ENCODE measurements around the gene GATAD2A.

Gene GATAD2A

GRCh38 chr19:19547674-19548336 is 142.3 kb downstream of the GATAD2A start:
- no peak for DNase-seq (ENCODE audit: low read depth)

GRCh38 chr19:19548915-19549759 is 143.7 kb downstream of the GATAD2A start:
- no peak for DNase-seq (ENCODE audit: low read depth)

DNA sequence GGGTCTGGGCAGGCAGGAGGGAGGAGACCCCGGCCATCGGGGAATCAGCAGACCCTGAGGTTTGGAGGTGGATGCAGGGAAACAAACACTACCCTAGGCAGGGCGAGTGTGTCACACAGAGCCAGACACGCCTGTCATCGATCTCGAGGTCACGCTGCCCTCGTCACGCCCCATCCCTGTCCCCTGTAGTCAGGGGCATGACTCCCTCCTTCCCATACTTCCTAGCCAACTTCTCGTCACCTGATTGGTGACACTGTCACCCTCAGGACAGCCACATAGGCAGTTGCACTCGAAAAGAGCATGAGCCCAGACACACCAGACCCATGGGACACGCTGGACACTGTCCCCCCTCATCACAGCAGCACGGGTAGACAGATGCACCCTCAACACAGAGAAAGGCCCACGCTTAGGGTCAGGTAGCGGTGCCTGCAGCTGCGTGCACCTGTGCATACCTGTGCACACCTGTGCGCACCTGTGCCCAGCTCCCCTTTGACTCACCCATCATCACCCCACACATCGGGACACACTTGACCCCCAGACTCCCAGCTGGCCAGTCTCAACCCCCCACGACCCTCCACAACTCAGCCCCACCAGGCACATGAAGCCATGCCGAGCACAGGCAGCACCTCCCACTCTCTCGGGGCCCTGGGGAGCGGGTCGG is 144.5 kb downstream of the GATAD2A start:
- DNase-seq (ENCODE audit: low read depth) = no peak

DNA sequence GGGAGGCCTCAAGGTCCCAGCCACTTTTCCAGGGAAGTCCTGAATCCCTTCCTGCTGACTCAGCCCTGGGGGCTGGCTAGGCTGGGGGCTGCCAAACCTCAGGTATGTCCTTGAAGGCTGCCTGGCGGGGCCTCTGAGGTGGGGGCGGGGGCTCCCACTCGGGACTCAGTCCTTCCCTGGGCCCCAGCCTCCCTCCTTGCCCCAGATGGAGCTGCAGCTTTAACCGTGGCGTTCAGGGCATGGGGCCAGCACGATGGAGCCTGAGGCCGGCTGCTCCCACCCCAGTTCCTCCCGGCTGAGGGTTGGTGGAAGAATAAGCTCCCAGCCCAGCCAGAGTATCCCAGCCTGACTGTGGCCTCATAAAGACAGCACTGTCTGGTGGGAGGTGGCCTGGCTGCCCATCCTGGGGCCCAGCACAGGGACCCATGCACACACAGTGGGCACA is 145.0 kb downstream of the GATAD2A start:
- DNase-seq (ENCODE audit: low read depth) = no peak

GRCh38 chr19:19550972-19551852 is 145.7 kb downstream of the GATAD2A start:
- no peak for DNase-seq (ENCODE audit: low read depth)

DNA sequence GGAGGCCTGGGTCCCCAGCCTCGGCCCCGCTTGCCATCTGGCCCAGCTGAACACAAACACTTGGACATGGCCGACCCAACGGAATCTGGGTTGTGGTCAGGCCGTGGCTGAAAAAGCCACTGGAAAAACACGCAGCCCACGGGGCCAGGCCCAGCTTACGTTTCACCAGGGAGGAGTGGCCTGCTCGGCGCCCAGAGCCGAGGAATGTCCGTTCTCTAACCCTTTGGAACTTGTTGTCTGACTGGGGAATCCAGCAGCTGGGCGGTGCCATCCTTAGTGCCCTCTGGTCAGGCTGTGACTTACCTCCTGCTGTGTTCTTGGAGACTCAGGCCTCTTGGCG is 146.3 kb downstream of the GATAD2A start:
- no peak for DNase-seq (ENCODE audit: low read depth)

DNA sequence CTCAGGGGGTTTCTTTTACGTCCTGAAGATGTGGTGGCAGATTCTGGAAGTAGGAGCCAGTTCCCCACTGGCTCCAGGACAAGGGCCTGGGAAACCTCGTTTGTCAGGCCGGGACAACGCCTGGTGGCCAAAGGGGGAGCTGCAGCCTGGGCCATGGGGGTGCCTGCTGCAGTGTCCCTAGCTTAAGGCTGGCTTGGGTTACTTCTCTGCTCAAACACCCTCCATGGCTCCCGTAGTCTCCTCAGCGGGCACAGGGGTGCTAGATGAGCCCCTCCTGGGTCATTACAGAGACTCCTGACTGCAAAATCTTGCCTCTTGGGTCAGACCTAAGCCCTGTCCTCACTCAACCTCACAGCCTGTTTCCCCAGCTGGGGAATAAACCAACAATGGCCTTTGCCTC is 147.3 kb downstream of the GATAD2A start:
- no peak for DNase-seq (ENCODE audit: low read depth)

DNA sequence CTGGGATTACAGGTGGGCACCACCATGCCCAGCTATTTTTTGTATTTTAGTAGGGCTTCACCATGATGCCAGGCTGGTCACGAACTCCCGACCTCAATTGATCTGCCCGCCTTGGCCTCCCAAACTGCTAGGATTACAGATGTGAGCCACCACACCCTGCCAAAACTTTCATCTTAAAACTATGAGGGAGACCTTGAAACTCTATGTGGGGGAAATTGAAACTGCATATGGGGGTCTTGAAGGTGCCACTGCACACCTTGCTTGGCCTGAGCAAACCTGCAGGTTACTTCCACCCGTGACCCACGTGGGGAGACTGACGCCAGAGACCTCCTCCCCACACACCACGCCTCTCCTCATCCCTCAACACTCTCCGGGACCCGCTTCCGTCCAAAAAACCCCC is 148.2 kb downstream of the GATAD2A start:
- DNase-seq (ENCODE audit: low read depth) = no peak

GRCh38 chr19:19554074-19555023 is 148.9 kb downstream of the GATAD2A start:
- peak; percentile 54 for DNase-seq (ENCODE audit: low read depth)

GRCh38 chr19:19558055-19558454 is 152.6 kb downstream of the GATAD2A start:
- DNase-seq (ENCODE audit: low read depth) = no peak
